ENCODE results near the gene DAP. TPM values are rescaled to one million over a fixed set of nuclear protein-coding genes. Genes with fewer than 3 reads are reported as not detected.
A peak's percentile ranks its signal among the peaks of the same experiment; 100 is the strongest.
"Not testable (repeated sequence)": the region's sequence is repeated elsewhere in the genome, so short reads cannot be mapped to it uniquely, and the experiment has no call there.

DAP gene
- total and polyA plus RNA-seq, 4 donors: 49.9 to 131 (median 70.3) TPM

DNA sequence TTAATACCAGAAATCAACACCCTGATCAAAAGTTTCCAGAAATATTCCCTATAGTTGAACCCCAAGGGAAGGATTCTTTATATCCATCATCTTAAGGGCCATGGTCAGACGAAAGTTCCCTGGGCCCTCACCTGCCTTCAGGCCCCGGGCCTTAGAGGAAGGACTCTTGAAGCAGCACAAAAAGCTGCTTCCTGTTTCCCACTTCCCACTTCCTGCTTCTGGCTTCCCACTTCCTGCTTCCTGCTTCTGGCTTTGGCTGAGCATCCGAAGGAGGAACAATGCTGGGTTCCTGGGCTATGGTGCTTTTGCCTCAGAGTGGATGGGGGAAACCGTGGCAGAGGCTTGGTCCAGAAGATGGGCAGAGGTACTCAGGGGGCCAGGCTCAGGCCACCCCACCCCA, 25.8 kb upstream of the DAP start:
- no peaks in the 10 kb centered on the region for H3K9me3 ChIP-seq (ENCODE audit: control insufficient read depth in 4 of 4, insufficient read depth in 3 of 4, low read length in 3 of 4)
- H3K27ac ChIP-seq (ENCODE audit: low read depth in 1 of 2, low read length in 1 of 2): no peak overlapping the region
- TF ChIP-seq, protein P1, sequence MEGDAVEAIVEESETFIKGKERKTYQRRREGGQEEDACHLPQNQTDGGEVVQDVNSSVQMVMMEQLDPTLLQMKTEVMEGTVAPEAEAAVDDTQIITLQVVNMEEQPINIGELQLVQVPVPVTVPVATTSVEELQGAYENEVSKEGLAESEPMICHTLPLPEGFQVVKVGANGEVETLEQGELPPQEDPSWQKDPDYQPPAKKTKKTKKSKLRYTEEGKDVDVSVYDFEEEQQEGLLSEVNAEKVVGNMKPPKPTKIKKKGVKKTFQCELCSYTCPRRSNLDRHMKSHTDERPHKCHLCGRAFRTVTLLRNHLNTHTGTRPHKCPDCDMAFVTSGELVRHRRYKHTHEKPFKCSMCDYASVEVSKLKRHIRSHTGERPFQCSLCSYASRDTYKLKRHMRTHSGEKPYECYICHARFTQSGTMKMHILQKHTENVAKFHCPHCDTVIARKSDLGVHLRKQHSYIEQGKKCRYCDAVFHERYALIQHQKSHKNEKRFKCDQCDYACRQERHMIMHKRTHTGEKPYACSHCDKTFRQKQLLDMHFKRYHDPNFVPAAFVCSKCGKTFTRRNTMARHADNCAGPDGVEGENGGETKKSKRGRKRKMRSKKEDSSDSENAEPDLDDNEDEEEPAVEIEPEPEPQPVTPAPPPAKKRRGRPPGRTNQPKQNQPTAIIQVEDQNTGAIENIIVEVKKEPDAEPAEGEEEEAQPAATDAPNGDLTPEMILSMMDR (IDR thresholded peaks at IDR 0.05; ENCODE audit: control extremely low read depth, extremely low read depth): no peak
- no peak overlapping the region for H3K9ac ChIP-seq (ENCODE audit: insufficient read depth in 1 of 2, low read length in 2 of 2)
- no peaks in the 10 kb centered on the region for H3K36me3 ChIP-seq (ENCODE audit: control insufficient read depth in 4 of 4, insufficient read depth in 4 of 4, low read length in 4 of 4)
- WGBS, 2 donors: 51 to 60% methylated on average over 4 of the region's 4 CpGs
- no peak for ATAC-seq (ENCODE audit: insufficient read depth, low FRiP score)
- H3K4me1 ChIP-seq (ENCODE audit: control insufficient read depth in 5 of 5, insufficient read depth in 5 of 5, low read length in 5 of 5): peaks cover 0 to 11% (median 0%) of the 10 kb centered on the region in 5 donors
- DNase-seq: no peak
- H3K4me3 ChIP-seq: no peak overlapping the region
- no peaks in the 10 kb centered on the region for H3K27me3 ChIP-seq (ENCODE audit: control insufficient read depth in 3 of 3, insufficient read depth in 3 of 3, low read length in 2 of 3)

GRCh38 chr5:10780208-10780607, 19.2 kb upstream of the DAP start:
- peaks cover 0 to 10% (median 3%) of the 10 kb centered on the region in 5 donors for H3K4me1 ChIP-seq (ENCODE audit: control insufficient read depth in 5 of 5, insufficient read depth in 5 of 5, low read length in 5 of 5)
- H3K36me3 ChIP-seq (ENCODE audit: control insufficient read depth in 4 of 4, insufficient read depth in 4 of 4, low read length in 4 of 4); ATAC-seq (ENCODE audit: insufficient read depth, low FRiP score); H3K27me3 ChIP-seq (ENCODE audit: control insufficient read depth in 3 of 3, insufficient read depth in 3 of 3, low read length in 2 of 3); H3K27ac ChIP-seq (ENCODE audit: low read depth in 1 of 2, low read length in 1 of 2); H3K4me3 ChIP-seq; H3K9ac ChIP-seq (ENCODE audit: insufficient read depth in 1 of 2, low read length in 2 of 2); DNase-seq: not testable (repeated sequence)
- peaks cover 0 to 10% (median 0%) of the 10 kb centered on the region in 4 donors for H3K9me3 ChIP-seq (ENCODE audit: control insufficient read depth in 4 of 4, insufficient read depth in 3 of 4, low read length in 3 of 4)
- WGBS, 2 donors: 85 to 92% methylated on average over 7 of the region's 7 CpGs

DNA sequence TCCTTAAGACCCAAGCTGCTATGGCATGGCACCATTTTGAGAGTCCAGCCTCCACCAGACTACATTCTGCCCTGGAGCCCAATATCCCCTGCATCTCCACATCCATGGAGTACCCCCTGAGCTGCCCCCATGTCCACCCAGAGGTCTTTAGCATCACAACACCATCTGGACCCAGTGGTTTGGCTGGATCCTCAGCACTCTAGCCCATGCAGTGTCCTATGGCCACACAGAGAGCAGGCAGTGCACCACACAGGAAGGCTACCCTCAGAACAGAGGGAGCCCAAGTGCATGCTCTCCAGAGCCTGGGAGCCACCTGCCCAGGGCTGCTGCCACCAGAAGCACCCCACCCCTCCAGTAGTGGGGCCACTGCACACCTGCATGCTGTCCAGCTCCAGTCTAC, 18.6 kb upstream of the DAP start:
- Histone ChIP-seq H3K4me3 (no peak overlapping the region), H3K36me3 (ENCODE audit: control insufficient read depth in 4 of 4, insufficient read depth in 4 of 4, low read length in 4 of 4) (no peaks in the 10 kb centered on the region), H3K9ac (ENCODE audit: insufficient read depth in 1 of 2, low read length in 2 of 2) (no peak overlapping the region), H3K27ac (ENCODE audit: low read depth in 1 of 2, low read length in 1 of 2) (no peak overlapping the region), H3K4me1 (ENCODE audit: control insufficient read depth in 5 of 5, insufficient read depth in 5 of 5, low read length in 5 of 5) (peaks cover 0 to 10% (median 3%) of the 10 kb centered on the region in 5 donors), H3K27me3 (ENCODE audit: control insufficient read depth in 3 of 3, insufficient read depth in 3 of 3, low read length in 2 of 3) (no peaks in the 10 kb centered on the region), H3K9me3 (ENCODE audit: control insufficient read depth in 4 of 4, insufficient read depth in 3 of 4, low read length in 3 of 4) (peaks cover 0 to 10% (median 0%) of the 10 kb centered on the region in 4 donors)
- no peak for DNase-seq
- TF ChIP-seq, protein P1 (IDR thresholded peaks at IDR 0.05; ENCODE audit: control extremely low read depth, extremely low read depth): no peak
- no peak for ATAC-seq (ENCODE audit: insufficient read depth, low FRiP score)

DNA sequence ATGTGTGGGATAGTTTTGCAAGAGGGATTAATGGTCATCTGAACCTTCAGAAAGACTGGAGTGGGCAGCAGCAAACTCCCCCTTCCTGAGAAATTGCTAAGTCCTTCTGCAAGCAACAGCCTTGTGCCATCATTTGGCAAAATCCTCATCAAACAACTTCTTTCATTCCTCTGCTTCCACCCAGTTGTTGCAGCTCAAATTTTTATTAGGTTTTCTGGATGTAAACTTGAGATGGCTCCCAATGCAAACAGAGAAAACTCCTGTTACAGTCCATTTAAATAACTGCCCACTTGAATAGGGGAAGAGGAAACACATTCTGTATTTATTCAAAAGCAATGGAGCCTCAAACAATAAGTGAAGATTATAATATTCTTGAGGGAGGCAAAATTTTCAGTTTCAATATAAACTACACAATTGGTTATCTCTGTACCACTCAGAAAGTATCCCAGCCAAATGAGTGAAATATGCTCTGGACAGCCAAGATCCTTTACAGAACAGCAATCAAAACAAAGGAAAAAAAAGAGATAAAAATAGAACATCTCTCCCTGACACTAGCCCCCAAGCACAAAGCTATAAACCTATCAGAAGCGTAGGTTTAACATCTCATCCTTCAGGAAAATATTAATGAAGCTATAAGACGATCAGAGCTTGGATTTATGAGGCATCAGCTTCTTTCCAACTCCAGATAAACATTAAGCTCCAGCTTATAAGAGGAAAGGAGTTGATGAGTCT, 17.3 kb upstream of the DAP start:
- H3K4me1 ChIP-seq (ENCODE audit: control insufficient read depth in 5 of 5, insufficient read depth in 5 of 5, low read length in 5 of 5): peaks cover 0 to 10% (median 3%) of the 10 kb centered on the region in 5 donors
- TF ChIP-seq, protein P1 (IDR thresholded peaks at IDR 0.05; ENCODE audit: control extremely low read depth, extremely low read depth): no peak
- H3K9ac ChIP-seq (ENCODE audit: insufficient read depth in 1 of 2, low read length in 2 of 2): no peak overlapping the region
- H3K27me3 ChIP-seq (ENCODE audit: control insufficient read depth in 3 of 3, insufficient read depth in 3 of 3, low read length in 2 of 3): no peaks in the 10 kb centered on the region
- WGBS, 2 donors: 63 to 68% methylated on average over 2 of the region's 2 CpGs
- ATAC-seq (ENCODE audit: insufficient read depth, low FRiP score) (no peak), DNase-seq (peak in 2 of 3 donors; percentile 17 to 29)
- no peak overlapping the region for H3K4me3 ChIP-seq
- H3K36me3 ChIP-seq (ENCODE audit: control insufficient read depth in 4 of 4, insufficient read depth in 4 of 4, low read length in 4 of 4): no peaks in the 10 kb centered on the region
- H3K9me3 ChIP-seq (ENCODE audit: control insufficient read depth in 4 of 4, insufficient read depth in 3 of 4, low read length in 3 of 4): peaks cover 0 to 10% (median 0%) of the 10 kb centered on the region in 4 donors
- no peak overlapping the region for H3K27ac ChIP-seq (ENCODE audit: low read depth in 1 of 2, low read length in 1 of 2)
